Left lobe of liver (tissue), 2 donors: ENCODE data around the gene PCGF5. TPM values are rescaled to one million over a fixed set of nuclear protein-coding genes. Genes with fewer than 3 reads are reported as not detected.
A peak's percentile ranks its signal among the peaks of the same experiment; 100 is the strongest.
"Not testable (repeated sequence)": the region's sequence is repeated elsewhere in the genome, so short reads cannot be mapped to it uniquely, and the experiment has no call there.

Experiments
- ATAC-seq: fragments of 200-7000 bp; cut with Tn5 transposase; one replicate; pipeline ENCODE4 v1.9.1; 2020; ENCODE audit warnings: mild to moderate bottlenecking, moderate library complexity
- DNase-seq: peaks from one replicate; pipeline ENCODE4 v3.0.0-alpha.2; 2020; ENCODE audit warnings: low spot score
- total RNA-seq: library from RNA; stranded (reverse); gene quantifications from one replicate; pipeline ENCODE4 v1.2.1, GENCODE V29; 2021
- donor health status: DM: no; HTN: no; CAD: no; lungs with moderate emphysema.
- donor health status: DM: no; HTN: yes; CAD: no.

Gene PCGF5
- total RNA-seq, result 25.0 TPM

DNA sequence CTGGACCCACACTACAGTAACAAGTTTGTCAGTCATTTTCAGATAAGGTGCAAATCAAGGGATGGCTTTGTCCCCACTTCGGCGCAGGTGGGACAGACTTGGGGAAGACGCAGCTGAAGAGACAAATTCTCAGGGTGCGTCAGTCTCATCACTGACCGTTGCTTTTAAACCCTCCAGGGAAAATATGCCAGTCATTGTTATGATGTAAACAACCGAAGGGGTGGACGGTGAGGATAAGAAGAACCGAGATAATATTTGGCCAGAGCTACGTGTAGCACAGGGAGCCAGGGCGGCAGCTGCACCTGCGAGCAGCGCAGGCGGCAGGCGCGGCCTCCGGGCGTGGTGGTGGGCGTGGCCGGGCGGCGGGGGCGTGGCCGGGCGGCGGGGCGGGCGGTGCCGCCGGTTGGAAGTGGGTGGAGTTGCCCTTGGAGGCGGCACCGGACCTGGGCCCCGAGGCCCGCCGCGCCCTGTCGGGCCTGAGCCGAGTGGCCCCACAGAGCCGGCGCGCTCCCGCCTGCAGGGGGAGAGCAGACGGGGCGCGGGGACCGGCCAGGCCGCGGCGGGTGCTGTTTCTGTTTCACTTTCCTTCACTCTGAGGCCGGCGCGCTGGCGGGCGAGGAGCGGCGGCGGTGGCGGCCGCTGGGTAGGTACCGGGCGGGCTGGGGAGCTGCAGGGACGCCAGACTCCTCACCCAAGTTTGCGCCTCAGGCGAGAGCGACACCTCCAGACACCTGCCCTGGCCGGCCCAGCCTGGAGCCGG, at the start of gene PCGF5:
Gene PCGF5, plus strand, starts transcription at position 470 of the 760 bp plus-strand sequence. CDS start 2,209 bp downstream, outside the sequence.
- ATAC-seq, result peak; percentile 97
- DNase-seq, result peak; percentile 96

DNA sequence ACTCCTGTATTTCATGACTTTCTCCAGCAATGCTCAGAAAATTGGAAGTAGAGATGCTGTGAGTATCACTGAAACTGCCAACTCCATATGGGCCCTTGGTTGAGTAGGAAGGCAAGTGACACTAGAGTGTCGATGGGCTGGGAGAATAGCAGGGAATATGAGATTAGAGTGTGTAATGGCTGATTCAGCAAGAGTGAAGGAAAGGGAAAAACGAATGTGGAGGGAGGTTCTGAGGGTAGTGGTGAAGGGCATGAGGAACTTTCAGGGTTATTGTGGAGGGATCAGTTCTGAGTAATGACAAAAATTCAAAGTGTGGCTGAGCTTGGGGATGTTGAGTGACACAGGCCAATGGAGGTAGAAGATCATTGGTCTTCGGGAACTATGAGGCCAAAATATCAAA, 49.0 kb upstream of the PCGF5 start:
- ATAC-seq (no peak), DNase-seq (no peak)

DNA sequence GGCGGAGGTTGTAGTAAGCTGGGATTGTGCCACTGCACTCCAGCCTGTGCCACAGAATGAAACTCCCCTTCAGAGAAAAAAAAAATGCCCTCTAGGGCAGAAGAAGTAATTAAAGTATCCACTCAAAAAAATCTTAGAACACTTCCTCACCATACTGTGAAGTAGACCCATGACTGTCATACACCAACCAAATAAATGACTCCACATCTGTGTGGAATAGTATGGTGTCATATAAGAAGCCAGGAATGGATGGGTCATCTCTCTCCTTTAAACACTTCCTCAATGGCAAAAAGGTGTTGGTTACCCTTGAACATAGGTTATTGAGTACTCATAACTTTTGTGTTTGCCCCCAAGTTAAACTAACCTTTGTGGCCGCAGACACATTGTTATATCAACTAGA, 48.1 kb upstream of the PCGF5 start:
- ATAC-seq, result no peak

DNA sequence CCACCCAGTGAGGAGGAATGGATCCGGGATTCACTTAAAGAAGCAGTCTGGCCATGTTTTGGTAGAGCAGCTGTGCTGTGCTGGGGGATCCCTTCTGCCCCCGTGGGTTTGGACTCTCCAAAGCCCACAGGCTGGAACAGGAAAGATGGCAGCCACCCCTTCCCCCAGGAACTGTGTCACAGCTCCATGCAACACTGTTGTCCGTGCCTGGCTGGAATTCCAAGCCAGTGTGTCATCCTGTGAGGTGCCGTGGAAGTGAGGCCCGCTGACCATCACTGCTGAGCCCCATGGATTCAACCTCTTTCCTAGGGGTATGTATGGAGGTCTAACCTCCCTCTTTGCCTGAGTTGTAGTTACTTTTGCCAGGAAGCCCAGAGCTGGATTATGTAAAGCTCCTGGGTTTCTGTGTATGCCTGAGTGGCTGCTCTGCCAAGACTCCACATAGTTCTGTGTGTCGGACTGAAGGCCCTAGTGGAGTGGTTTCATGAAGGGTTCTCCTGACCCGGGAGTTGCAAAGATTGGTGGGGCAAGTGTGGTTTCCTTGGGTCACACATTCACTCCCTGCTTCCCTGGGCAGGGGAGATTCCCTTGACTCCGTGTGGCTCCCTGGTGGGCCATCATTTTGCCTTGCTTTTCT, 35.1 kb upstream of the PCGF5 start:
- peak; percentile 23 for ATAC-seq
- no peak for DNase-seq

More for the DNA sequence above, 48.1 kb upstream of the PCGF5 start:
- DNase-seq, result no peak

DNA sequence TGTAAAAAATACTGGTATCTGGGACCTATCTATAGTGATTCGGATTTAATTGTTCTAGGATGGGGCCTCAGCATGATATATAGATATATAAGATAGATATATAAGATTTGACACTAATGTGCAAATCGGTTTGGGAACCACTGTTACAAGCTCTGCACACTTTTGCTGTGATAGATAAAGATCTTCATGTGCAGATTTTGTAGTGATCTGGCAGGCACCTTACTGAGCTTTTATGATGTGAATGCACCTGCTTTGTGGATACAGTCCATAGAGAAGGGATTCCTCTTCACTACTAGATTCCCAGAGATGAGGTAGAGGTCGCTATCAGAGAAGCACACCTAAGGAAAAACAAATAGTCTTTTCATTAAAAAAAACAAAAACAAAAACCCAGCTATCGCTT, 33.3 kb upstream of the PCGF5 start:
- DNase-seq, result no peak
- no peak for ATAC-seq

DNA sequence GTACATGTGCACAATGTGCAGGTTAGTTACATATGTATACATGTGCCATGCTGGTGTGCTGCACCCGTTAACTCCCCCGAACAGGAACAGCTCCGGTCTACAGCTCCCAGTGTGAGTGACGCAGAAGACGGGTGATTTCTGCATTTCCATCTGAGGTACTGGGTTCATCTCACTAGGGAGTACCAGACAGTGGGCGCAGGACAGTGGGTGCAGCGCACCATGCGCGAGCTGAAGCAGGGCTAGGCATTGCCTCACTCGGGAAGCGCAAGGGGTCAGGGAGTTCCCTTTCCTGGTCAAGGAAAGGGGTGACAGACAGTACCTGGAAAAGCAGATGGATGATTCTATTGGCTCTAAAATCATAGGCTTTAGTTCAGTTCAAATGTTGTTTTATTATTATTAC, 32.5 kb upstream of the PCGF5 start:
- ATAC-seq, DNase-seq: not testable (repeated sequence)

DNA sequence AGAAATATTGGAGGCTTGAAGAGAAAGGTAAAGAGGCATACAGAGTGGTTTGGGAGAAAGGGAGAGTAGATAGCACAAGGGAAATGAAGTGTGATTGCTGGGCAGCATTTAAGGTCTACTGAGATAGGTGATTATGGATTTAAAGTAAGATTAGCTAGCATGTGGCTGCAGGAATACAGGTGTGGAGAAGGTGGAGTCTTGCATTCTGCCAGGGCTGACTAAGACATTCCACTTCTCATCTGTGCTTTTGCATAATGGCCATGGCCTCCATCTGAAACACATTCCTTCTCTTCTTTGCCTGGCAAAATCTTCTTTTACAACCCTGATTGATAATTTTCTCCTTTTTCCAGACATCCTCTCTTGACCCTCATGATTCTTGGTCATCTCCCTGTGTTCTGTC, 31.6 kb upstream of the PCGF5 start:
- no peak for DNase-seq
- no peak for ATAC-seq

DNA sequence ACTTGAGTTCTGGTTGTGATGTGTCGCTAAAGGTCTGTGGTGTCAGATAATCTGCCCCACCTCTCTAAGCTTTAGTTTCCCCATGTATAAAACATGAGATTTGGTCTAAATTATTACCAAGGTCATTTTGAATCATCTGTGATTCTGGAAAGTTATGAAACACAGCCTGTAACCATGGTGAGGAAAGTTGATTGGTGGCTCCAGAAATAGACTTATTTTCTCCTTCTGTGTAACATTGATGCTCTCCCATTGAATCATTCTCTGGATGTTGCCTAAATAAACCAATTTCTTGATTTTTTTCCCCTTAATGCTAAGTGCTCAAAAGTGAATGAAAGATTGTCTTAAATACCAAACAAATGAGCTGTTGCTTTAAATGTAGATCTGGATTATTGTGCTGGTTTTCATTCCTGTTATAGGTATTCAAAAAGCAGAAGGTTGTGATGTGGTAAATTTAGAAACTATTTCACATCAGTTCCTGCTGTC, 30.0 kb upstream of the PCGF5 start:
- ATAC-seq (no peak), DNase-seq (no peak)

DNA sequence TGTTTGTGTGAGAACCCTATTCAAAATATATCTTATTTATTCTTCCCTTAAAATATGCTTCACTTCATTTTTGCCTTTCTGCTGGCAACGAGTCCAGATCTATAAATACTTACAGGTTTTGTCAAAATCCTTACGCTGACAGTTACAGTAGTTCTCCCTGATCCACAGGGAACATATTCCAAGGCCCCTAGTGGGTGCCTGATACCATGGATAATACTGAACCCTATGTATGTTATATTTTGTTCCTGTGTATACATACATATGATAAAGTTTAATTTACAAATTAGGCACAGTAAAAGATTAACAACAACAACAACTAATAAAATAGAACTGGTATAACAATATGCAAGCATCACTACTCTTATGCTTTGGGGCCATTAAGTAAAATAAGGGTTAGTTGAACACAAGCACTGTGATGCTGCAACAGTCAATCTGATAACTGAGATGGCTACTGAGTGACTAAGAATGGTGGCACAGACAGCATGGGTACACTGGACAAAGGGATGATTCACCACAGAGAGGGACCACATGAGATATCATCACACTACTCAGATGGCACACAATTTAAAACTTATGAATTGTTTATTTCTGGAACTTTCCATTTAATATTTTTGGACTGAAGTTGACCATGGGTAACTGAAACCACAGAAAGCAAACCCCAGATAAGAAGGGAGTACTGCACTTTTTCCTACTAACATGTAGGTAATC, 29.4 kb upstream of the PCGF5 start:
- no peak for DNase-seq
- peak; percentile 18 for ATAC-seq

DNA sequence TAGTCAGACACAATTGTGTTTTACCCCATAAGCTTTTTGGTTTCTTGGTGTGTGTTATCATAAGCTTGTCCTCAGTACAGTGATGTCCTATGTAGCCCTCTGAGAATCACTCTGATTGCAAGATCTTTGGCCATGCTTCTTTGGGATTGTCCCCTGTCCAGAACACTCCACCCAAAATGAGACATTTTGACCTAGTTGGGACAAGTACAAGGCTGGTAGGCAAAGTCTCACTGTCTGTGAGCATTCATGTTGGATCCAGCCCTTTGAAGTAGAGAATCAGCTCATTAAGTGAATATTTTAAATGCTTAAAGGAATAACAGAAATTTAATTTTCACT, 28.9 kb upstream of the PCGF5 start:
- no peak for DNase-seq
- peak; percentile 80 for ATAC-seq

DNA sequence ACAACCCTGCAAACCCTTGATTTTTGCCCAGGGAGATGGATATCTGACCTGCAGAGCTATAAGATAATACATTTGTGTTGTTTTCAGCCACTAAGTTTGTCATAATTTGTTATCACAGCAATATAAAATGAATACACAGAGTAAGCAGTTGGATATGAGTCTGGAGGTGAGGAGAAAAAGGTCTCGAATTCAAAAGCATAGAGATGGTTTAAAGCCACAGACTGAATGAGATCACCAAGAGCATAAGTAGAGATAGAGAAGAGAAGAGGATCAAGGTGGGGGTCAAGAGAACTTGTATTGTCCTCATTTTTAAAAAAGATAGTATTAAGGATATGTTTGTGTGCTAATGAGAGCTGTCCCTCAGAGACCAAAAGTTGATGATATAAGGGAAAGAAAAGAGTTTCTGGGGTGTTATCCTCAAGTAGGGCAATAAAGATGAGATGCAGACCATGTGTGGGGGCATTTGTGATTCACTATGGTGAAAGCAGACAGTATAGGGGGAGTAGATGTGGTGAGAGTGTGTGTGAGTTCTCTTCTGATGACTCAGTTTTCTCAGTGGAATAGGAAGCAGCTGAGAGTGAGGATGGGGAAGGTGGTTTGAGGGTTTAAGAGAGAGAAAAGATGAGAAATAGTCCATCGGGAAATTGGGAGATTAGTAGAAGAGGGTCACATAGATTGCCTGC, 25.8 kb upstream of the PCGF5 start:
- ATAC-seq (no peak), DNase-seq (no peak)

DNA sequence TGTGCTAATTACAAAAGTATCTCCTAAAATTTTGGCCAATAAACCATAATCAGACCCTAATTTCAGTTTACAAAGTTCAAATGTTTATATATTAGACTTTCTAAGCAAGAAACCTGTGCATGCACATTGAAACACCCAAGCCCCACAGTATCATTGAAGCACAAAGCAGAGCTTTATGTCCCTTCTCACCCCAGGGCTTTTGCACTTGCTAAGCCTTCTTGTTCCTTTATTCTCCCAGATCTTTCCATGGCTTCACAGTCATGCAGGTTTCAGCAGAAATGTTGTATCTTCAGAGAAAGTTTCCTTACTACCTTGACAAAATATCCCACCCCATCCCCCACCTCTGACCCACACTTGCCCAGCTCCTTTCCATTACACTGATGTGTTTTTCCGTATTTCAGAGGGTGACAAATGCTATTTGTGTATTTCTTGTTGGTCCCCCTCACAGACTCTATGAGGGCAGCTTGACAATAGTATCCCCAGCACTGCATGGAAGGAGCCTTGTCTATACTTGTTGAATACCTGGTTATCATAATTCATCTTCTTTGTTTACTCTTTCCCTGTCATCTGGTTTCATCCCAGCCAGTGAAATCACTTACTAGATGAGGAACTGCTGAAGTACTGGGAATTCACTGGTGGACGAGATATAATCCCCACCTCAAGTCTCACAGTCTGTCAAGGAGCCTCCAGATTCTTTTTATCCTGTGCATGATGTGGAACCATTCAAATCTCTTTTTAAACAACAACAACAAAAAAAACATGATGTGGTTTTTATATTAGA, 24.0 kb upstream of the PCGF5 start:
- ATAC-seq, result no peak
- no peak for DNase-seq

DNA sequence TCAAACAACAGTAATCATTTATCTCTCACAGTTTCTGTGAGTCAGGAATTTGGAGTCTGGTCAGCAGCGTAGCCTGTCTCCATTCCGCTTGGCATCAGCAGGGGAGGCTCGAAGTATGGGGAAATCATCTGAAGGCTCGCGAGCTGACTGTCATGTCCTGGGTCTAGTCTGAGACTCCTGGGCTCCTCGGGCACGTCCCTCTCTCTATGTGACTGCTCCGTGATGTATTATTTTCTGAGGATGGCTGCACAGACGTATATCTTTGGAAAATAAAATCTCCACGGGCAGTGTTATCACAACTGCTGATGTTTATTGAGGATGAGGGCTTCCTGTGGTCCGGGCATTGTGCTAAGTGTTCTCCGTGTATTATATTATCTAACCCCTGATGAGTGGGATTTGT, 23.3 kb upstream of the PCGF5 start:
- ATAC-seq (no peak), DNase-seq (no peak)

DNA sequence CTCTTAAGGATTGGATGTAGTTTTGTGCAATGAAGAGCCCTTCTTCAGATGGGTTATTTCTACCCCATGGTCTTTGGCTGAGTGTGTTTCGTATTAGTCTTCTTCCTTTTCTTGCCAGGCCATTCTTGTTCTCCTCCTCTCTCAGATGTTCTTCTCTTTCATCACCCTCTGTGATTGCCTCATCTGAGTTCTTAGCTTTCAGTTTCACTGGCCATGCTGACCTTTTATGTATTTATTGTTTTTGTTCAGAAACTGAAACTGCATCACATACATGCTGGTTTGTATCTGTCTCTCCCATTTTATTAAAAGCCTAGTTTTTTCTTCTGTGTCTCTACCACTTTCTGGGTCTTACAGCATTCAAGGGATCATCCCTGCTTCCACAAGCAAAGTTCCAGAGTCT, 21.7 kb upstream of the PCGF5 start:
- peak; percentile 88 for ATAC-seq
- no peak for DNase-seq

DNA sequence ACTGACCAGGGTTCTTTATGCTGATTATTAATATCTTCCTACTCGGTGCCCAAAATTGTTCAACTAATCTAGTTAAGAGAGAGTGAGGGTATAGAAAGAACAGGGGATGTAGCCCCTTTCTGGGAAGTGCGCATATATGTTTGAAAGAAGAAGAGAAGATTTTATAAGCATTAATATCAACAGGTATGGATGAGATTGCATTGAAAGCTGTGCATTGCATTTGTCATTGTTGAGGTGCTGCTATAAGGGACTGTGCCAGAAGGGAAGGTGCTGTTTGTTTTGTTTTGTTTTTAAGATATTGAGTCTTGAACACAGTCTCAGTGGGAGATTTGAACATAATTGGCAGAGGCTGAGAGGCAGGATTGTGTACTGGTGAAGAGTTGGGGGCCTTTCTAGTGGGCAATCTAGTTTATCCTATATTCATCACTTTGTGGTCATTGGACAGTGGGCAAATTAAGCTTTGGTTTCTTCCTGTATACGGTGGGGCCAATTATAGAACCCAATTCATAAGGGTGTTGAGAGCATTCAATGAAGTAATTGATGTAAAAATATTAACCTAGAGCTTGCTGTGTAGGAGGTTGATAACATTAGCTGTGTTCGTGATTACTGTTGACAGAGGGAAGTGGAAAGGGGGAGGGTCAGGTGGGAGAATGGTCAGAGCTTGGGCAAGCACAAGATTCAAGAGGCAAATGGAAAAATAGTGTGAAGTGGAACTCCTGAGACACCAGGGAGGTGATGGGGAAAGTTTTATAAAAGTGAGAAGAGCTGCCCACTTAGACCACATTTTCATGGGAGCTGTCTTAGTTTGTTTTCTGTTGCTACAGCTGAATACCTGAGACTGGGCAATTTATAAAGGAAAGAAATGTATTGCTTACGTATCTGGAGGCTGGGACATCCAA, 19.9 kb upstream of the PCGF5 start:
- no peak for ATAC-seq
- no peak for DNase-seq

DNA sequence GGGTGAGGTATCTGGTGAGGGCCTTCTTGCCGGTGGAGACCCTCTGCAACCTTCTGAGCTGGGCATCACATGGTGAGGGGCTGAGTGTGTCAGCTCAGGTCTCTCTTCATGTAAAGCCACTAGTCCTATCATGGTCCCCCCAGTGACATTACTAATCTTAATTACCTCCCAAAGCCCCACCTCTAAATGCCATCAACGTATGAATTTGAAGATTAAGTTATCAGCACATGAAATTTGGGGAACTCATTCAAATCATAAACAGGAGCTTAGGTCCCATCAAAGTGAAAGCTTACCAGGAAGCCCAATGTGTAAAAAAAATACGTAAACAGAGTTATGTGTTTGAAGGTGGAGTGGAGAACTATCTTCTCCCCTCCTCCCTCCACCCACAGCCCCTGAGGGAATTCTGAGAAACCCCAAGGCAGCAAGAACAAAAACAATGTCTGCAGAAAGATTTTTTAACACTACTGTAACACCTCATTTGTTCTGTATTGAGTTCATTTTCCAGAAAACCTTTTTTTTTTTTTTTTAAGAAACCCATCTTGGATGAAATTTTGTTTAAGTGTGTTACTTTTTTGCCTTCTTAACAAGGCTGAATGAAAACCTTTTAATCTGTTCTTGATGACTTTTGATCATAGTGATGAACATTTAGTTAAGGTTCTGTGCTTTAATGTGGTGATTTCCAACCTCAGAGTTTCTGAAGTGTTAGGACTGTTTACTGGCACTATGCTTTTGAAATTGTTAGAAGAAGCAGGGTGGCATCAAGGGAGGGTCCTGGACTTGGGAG, 19.1 kb upstream of the PCGF5 start:
- DNase-seq, result no peak
- ATAC-seq, result no peak

DNA sequence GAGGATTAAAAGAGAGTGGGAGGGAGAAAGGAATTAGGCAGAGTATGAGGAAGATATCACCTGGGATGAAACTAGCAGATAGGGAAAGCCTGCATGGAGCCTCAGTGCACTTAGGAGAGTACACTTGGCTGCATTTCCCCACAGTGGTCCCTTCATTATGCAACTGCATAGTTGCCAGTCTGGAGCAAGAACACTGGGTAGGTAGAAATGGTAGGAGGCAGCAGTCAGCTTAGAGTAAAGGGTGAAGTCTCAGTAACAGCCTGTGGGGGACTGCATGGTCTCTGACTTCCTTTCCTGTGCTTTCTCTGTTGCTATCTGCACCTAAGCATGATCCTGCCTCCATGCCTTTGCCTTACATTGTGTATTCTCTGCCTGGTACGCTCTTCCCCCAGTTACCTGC, 14.0 kb upstream of the PCGF5 start:
- ATAC-seq (peak; percentile 40), DNase-seq (no peak)

DNA sequence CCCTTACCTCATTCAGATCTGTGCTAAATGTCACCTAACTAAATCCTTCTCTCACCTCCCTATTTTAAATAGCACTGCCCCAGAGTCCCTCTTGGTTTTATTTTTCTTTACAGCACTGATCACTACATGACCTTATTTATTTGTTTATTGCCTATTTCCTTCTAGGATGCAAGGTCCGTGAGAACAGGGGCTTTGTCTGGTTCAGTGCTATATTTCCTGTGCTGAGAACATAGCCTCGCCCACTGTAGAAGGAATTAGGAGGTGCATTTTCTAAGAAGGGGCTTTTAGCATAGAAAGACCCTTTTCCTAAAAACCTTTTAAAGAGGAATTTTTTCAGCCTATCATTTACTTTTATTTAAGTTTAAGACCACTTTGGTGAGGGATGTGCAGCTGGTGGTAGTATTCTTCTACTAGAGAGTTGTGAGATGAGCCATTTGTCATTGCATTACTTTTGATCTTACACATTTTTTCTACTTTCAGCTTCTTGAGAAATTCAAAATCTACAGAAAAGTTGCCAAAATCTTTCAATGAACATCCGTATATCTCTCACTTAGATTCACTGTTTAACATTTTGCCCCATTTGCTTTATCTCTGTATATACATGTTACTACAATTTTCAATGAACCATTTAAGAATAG, 13.5 kb upstream of the PCGF5 start:
- ATAC-seq, result no peak
- no peak for DNase-seq
